GM04504 (cell line): ENCODE results near the gene SEZ6.

Experiments used
- DNase-seq: peaks from one replicate; pipeline ENCODE4 v3.0.0-alpha.2; 2012; ENCODE audit warnings: low read depth

SEZ6 gene

GRCh38 chr17:28953444-28954118, 52.3 kb downstream of the SEZ6 start:
- DNase-seq: no peak

DNA sequence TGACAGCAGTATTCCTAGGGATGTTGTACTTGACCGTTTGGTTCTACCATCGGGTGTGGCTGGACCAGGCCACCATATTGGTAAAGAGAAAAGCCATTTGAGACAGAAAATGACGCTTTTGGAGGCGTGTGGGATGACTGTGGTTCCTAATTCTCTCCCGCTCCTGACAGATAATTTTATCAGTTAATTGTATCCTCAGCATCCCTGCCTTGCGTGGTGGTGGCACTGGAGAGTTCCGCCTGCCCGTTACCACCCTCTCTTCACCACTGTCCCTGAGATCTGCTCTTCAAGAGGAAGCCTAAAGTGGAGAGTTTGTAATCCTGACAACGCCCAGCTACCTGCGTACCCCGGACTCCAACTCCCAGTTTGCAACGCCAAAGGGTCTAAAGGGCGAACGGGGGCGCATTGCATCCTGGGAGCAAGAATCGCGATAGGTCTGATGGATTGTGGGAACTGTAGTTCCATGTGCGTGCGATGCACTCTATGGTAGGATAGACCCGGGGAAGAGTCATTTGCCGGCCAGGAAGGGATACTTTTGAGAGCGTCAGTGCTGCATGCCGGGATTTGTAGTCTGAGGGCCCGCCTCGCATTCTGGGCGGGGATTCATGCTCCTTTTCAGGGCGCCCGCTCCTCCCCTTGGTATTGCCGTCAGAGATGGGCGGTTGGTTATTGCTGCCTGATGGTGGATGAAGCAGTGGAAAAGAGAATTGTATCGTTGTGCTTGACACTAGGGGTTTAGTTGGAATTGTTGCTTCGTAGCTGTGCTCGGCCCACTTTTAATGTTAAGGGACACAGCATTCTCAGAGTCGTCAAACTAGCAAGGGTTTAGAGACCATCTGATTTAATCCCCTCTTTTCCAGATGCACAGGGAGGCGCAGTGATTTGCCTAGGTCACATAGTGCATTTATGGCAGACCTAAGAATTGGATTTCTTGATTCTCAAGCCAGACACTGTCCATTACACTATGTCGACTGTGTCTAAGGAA, 53.5 kb downstream of the SEZ6 start:
- DNase-seq: peak; percentile 99

DNA sequence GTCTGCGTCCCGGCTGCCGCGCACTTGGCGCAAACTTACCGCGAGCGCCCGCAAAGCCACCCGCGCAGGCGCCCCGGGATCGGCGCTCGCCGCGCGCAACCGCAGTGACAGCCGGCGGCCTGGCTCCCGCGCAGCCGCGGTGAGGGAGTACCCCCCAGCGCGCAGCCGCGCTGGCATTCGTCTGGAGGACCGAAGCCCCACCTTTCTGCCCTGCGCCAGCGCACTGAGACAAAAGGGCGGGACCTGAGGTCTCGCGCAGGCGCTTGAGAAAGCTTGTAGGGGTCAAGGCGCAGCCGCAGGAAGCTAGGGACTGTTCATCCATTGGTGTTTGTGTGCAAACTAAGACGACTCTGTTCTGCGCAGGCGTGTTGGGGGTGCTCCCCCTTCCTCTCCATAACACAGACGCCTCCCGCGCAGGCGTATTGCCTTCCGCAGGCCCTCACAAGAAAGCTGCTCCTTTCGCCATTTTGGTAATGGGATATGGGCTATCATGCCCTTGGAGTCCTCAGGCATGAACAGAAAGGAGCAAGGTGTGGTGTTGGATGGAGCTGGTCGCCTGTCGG, 54.3 kb downstream of the SEZ6 start, which contains the start of gene PHF12:
TSS of gene PHF12 (minus strand) at position 91 of the 563 bp plus-strand sequence. CDS start 558 bp downstream, outside the sequence.
- DNase-seq: peak; percentile 100

DNA sequence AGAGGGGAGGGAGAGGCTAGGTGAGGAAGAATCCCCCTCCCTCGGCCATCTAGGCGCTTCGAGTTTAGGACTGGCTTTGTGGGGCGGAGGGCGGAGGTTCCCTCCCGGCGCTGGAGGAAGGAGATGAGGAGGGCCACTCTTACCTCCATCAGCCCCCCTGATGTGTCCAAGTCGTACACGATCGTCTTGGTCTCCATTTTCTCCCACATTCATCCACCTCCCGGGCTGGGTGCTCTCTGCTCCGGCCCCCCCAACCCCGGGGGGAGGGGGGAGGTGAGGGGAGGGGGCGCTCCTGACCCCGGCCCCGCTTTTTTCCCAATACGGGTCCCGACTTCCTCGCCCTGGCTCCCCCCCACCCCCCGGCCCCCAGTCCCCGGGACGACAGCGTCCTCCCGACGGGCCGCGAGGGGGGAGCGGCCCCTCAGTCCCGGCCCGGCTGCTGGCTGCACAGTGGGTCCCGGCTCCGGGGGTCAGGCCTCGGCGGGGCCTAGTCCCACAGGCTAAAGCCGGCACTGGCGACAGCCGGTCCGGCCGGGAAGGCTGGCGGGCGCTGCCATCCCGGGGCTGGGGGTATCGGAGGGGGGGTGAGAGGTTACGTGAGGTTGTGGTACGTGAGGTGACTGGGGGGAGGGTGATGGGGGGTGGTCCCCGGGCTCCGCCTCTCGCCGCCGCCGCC, 54.9 kb downstream of the SEZ6 start:
- no peak for DNase-seq

- no peak for DNase-seq
These were observed 55.6 kb downstream of the SEZ6 start for GRCh38 chr17:28950017-28950751.

- no peak for DNase-seq
These were observed 56.4 kb downstream of the SEZ6 start for GRCh38 chr17:28949185-28950016.

DNA sequence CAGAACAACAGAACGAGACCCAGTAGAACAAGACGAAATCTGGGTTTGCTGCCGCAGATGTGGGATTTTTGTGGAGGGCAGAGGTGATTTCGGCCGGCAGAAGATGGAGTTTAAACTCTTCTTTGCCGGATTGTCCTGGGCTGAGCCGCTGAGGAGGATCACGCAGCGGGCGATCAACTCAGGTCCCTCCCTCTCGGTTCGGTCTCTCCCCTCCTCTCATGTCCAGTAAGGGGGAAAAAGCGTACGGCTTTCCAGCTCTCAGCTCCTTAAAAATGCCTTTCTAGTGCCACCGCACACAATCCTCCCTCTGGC, 57.0 kb downstream of the SEZ6 start:
- DNase-seq: no peak

GRCh38 chr17:28948342-28948741, 57.5 kb downstream of the SEZ6 start:
- DNase-seq: no peak

GRCh38 chr17:28947639-28948038, 58.2 kb downstream of the SEZ6 start:
- DNase-seq: no peak

DNA sequence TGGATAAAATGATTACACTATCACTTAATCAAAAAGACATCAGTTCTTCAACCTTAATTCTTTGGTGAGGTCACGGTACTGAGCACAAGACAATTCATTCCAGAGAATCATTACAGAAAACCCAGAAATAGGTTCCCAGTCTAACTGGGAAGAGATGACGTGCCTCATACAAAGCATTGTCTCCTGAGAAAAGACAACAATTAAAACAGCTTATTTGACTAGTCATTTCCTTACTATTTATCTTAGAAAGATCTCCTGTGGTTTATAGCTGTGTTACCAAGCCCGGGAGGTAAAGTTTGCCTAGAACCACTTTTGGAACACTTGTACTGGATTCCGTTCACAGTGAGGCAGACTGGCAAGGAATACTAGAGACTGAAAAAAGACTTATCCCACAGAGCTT, 59.6 kb downstream of the SEZ6 start:
- DNase-seq: peak; percentile 69

DNA sequence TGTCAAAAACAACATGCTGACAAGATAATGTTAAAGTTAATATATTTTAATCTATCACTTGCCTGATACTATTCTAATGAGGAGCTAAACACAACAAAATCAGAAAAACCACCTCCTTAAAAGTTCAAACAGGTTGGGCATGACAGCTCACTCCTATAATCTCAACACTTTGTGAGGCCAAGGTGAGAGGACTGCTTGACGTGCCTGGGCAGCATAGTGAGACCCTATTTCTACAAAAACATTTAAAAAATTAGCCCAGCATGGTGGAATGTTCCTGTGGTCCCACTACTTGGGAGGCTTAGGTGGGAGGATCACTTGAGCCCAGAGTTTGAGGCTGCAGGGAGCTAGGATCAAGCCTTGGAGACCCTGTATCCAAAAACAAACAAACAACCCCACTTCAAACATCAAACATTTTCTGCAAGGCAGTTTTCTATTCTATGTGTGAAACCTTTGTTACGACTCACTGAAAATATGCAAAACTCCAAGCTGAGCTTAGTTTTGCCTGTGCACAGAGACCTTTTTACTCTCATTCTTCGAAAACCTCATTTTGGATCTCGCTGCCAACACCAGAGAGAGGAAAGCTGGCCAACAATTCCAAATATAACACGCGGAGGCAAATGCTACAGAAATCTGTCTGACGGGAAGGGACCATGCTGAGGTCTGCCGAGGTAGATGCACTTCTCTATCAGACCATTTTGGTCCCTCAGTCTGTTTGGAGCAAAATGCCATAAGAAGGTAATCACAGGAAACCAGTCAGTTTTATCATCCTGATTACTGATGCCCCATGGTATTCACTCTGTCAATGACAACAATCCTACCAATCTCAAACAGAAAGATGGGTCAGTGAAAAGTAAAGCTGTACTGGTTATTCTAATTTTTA, 60.7 kb downstream of the SEZ6 start:
- DNase-seq: no peak

GRCh38 chr17:28944343-28944742, 61.5 kb downstream of the SEZ6 start:
- no peak for DNase-seq

DNA sequence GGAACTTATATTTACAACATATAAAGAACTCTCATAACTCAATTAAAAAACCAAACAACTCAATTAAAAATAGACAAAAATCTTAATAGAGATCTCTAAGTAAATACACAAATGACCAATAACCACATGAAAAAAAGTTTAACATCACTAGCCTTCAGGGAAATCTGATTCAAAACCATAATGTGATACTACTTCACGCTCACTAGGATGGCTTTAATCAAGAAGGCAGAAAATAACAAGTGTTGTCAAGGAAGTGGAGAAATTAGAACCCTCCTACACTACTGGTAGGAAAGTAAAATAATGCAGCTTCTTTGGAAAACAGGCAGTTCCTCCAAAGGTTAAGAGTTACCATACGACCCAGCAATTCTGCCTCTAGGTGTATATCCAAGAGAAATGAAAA, 62.9 kb downstream of the SEZ6 start:
- DNase-seq: no peak

DNA sequence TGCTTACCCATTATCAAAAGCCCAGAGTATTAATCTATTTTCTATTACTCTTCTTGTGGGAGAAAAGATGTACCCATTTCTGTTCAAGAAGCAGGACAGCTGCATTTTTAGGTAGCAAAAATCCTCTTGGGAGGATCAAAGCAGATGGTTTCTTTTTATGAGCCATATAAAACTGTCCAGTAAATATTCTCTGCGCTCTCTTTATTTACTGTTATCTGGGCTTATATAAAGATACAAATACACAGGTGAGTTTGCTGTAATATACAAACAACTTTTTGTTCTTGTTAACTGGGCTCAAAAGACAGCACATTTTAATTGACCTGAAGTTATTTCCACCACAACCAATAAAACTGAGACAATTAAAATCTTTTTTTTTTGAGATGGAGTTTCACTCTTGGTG, 64.6 kb downstream of the SEZ6 start:
- DNase-seq: no peak

GRCh38 chr17:28940675-28941074, 65.2 kb downstream of the SEZ6 start:
- DNase-seq: no peak

- no peak for DNase-seq
These were observed 65.7 kb downstream of the SEZ6 start for GRCh38 chr17:28940142-28940541.

- DNase-seq: no peak
These were observed 67.3 kb downstream of the SEZ6 start for GRCh38 chr17:28938552-28938951.

DNA sequence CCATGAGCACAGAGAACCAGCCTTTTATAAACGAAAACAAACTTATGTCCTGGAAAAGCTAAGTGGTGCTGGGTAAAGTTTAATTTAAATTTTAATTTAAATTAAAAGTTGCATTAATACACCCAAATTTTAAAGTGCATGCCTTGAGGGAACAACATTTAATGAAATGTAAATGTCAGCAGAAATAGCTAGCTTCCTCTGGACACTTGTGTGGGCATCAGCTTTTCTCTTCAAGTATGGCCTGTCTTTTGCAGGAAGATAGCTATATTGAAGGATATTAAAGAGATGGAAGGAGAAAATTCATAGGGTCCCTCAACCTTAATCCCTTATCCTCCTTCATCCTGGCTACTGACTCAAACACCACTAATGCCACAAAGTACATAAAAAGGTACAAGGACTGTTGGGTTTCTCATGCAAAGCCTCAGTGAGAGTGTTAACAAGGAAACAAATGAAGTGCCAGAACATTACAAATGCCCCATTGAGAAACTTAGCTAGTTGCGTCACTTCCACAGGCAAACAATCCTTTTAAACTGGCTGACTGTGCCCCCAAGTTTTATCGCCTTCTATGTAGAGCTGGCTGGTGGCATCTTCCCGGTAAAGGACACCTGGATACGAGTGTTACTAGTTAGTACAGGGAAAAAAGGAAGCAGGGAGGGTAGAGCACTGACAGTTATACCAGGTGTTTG, 68.6 kb downstream of the SEZ6 start:
- DNase-seq: no peak
